Inflammatory macrophage treated with lipopolysaccharide for 4 hours (primary cell): ENCODE data around the gene PLAAT4.

Experiments
- DNase-seq: peaks from one replicate; pipeline ENCODE4 v3.0.0-alpha.2; 2020

PLAAT4 gene

GRCh38 chr11:63536669-63537292 is at the start of gene PLAAT4:
Gene PLAAT4 (plus strand): TSS chr11:63536808. CDS start chr11:63536869, 61 bp downstream.
- DNase-seq: peak; percentile 82

- no peak for DNase-seq
Measured at GRCh38 chr11:63488789-63489188, 47.8 kb upstream of the PLAAT4 start.

- DNase-seq: no peak
Measured at GRCh38 chr11:63489879-63490278, 46.7 kb upstream of the PLAAT4 start.

GRCh38 chr11:63490551-63491239 is 45.9 kb upstream of the PLAAT4 start, which contains the start of gene PLAAT5:
Gene PLAAT5 (minus strand): TSS chr11:63491167. CDS start chr11:63491034, 133 bp downstream.
- no peak for DNase-seq

- DNase-seq: no peak
Measured at GRCh38 chr11:63491240-63491587, 45.4 kb upstream of the PLAAT4 start.

GRCh38 chr11:63491636-63492372 is 44.8 kb upstream of the PLAAT4 start:
- DNase-seq: no peak

GRCh38 chr11:63492441-63492840 is 44.2 kb upstream of the PLAAT4 start:
- DNase-seq: no peak

GRCh38 chr11:63493127-63493526 is 43.5 kb upstream of the PLAAT4 start:
- DNase-seq: no peak

- DNase-seq: no peak
Measured at GRCh38 chr11:63494975-63495374, 41.6 kb upstream of the PLAAT4 start.

- no peak for DNase-seq
Measured at GRCh38 chr11:63499874-63500273, 36.7 kb upstream of the PLAAT4 start.

GRCh38 chr11:63501236-63501635 is 35.4 kb upstream of the PLAAT4 start:
- no peak for DNase-seq

GRCh38 chr11:63502252-63502820 is 34.3 kb upstream of the PLAAT4 start:
- no peak for DNase-seq

- peak; percentile 75 for DNase-seq
Measured at GRCh38 chr11:63503492-63503891, 33.1 kb upstream of the PLAAT4 start.

GRCh38 chr11:63504054-63504453 is 32.6 kb upstream of the PLAAT4 start:
- no peak for DNase-seq

GRCh38 chr11:63504933-63505586 is 31.5 kb upstream of the PLAAT4 start:
- peak; percentile 39 for DNase-seq

- peak; percentile 43 for DNase-seq
Measured at GRCh38 chr11:63505857-63506528, 30.6 kb upstream of the PLAAT4 start, which contains the start of gene LGALS12. Gene LGALS12 (plus strand): TSS chr11:63506084. CDS start chr11:63506459, 375 bp downstream.

GRCh38 chr11:63506876-63507275 is 29.7 kb upstream of the PLAAT4 start:
- no peak for DNase-seq

- no peak for DNase-seq
Measured at GRCh38 chr11:63507511-63507910, 29.1 kb upstream of the PLAAT4 start.

- peak; percentile 64 for DNase-seq
Measured at GRCh38 chr11:63508009-63508408, 28.6 kb upstream of the PLAAT4 start.

GRCh38 chr11:63508745-63509144 is 27.9 kb upstream of the PLAAT4 start:
- no peak for DNase-seq

GRCh38 chr11:63510360-63511047 is 26.1 kb upstream of the PLAAT4 start:
- no peak for DNase-seq
